Left renal cortex interstitium (tissue), 4 donors: ENCODE data around the gene SPEF2. TPM values are rescaled to one million over a fixed set of nuclear protein-coding genes. Genes with fewer than 3 reads are reported as not detected.

Source experiments
- DNase-seq, 4 donors: peaks; one replicate each; pipeline ENCODE4 v3.0.0-alpha.2; 2013; ENCODE audit warnings: low read depth in 4 of 4, low spot score in 2 of 4, missing footprints in 1 of 4
- polyA plus RNA-seq, 4 donors: library from polyadenylated mRNA; unstranded; fragments of 120-200 nt; gene quantifications; one replicate each; pipeline ENCODE4 v1.2.1, GENCODE V29; 2013; ENCODE audit not compliant: insufficient read length in 4 of 4

Gene SPEF2, protein sequence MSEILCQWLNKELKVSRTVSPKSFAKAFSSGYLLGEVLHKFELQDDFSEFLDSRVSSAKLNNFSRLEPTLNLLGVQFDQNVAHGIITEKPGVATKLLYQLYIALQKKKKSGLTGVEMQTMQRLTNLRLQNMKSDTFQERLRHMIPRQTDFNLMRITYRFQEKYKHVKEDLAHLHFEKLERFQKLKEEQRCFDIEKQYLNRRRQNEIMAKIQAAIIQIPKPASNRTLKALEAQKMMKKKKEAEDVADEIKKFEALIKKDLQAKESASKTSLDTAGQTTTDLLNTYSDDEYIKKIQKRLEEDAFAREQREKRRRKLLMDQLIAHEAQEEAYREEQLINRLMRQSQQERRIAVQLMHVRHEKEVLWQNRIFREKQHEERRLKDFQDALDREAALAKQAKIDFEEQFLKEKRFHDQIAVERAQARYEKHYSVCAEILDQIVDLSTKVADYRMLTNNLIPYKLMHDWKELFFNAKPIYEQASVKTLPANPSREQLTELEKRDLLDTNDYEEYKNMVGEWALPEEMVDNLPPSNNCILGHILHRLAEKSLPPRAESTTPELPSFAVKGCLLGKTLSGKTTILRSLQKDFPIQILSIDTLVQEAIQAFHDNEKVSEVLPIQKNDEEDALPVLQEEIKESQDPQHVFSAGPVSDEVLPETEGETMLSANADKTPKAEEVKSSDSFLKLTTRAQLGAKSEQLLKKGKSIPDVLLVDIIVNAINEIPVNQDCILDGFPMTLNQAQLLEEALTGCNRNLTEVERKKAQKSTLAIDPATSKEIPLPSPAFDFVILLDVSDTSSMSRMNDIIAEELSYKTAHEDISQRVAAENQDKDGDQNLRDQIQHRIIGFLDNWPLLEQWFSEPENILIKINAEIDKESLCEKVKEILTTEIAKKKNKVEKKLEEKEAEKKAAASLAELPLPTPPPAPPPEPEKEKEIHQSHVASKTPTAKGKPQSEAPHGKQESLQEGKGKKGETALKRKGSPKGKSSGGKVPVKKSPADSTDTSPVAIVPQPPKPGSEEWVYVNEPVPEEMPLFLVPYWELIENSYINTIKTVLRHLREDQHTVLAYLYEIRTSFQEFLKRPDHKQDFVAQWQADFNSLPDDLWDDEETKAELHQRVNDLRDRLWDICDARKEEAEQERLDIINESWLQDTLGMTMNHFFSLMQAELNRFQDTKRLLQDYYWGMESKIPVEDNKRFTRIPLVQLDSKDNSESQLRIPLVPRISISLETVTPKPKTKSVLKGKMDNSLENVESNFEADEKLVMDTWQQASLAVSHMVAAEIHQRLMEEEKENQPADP (N-terminal part only)
- 10 to 100 TPM; 33.9 to 68.3 (median 49.3) TPM for polyA plus RNA-seq

DNA sequence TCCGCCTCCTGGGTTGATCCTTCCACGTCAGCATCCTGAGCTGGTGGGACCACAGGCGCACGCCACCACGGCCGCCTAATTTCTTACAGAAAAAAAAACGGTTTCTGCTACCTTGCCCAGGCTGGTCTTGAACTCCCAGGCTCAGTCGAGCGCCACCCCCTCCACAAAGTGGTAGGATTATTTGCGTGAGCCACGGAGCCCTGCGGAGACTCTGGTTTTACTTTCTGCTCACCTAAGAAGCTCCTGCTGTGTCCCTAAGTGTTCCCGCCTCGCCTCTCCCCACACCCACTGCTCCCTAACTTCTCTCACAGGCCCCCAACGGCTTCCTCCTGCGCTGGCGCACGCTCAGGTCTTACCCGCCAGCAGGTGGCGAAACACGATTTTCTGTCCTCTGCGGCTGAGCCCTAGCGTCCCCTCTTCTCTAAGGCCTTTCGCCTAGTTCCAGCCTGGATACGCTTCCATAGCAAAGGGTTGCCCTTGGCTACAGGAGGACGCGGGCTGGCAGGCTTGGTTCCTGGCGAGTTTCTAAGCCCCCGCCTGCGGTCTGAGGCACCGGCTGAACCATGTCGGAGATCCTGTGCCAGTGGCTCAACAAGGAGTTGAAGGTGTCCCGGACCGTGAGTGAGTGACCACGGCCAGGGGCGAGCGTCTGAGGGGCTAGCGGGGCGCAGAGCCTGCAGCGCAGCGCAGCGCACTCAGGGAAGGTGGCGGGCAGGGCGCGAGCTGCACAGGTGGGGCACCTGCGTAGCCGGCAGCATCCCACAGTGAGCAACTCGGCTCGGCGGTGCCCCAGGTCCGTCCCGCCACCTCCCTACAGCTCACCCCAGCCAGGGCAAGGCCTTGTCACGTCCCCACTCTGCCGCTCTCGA, at the start of gene SPEF2:
SPEF2 (plus strand) TSS at position 429 of the 869 bp plus-strand sequence; CDS start at position 564, 135 bp downstream.
- peak; percentile 80 to 88 (median 83) for DNase-seq

- DNase-seq: no peak
Observed at GRCh38 chr5:35575578-35575977, 42.1 kb upstream of the SPEF2 start.

- DNase-seq: no peak
Observed at GRCh38 chr5:35587419-35587818, 30.2 kb upstream of the SPEF2 start.

- DNase-seq: no peak
Observed at GRCh38 chr5:35593338-35593737, 24.3 kb upstream of the SPEF2 start.

DNA sequence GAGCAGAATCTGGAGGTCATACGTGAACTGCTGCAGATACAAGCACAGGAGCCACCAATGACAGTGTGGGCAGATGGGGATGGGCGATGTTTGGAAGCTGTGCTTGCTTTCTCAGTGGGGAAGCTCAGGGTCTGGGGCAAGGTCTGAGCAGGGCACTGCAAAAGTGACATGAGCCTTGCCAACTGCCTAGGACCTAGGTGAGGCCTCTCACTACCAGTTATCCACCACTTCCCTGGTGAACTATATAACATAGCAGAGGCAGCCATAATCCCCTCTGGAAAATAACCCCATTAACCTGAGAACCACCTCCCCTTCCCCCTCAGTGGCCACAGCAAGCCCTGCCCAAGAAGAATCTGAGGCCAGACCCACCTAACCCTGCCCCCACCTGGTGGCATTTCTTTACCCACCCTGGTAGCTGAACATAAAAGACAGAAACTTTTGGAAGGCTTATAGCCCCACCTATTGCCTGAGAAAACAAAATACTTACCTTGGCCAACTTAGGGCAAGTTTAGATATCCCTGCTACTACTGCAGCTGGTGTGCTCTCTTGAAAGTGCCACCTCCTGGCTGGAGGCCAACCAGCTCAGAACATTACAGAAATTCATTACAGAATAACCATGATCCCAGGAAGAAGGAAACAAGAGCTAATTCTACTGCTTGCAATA, 18.8 kb upstream of the SPEF2 start:
- no peak for DNase-seq

DNA sequence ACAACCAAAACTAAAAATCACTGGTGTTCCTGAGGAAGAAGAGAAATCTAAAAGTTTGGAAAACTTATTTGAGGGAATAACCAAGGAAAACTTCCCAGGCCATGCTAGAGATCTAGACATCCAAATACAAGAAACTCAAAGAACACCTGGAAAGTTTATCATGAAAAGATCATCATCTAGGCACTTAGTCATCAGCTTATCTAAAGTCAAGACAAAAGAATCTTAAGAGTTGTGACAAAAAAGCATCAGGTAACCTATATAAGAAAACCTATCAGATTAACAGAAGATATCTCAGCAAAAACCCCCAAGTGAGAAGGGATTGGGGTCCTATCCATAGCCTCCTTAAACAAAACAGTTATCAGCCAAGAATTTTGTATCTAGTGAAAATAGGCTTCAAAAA, 17.1 kb upstream of the SPEF2 start:
- no peak for DNase-seq

- DNase-seq: no peak
Observed at GRCh38 chr5:35608881-35609779, 8.5 kb upstream of the SPEF2 start.

DNA sequence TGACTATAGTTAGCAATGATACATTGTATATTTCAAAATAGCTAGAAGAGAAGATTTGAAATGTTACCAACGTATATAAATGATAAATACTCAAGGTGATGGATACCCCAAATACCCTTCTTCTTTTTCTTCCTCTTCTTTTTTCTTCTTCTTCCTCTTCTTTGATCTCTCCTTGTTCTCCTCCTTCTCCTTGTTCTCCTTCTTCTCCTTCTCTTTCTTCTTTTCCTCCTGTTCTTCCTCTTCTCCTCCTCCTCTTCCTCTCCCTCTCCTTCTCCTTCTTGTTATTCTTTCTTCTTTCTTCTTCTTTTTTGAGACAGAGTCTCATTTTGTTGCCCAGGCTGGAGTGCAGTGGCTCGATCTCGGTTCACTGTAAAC, 616 bp upstream of the SPEF2 start:
- no peak for DNase-seq

DNA sequence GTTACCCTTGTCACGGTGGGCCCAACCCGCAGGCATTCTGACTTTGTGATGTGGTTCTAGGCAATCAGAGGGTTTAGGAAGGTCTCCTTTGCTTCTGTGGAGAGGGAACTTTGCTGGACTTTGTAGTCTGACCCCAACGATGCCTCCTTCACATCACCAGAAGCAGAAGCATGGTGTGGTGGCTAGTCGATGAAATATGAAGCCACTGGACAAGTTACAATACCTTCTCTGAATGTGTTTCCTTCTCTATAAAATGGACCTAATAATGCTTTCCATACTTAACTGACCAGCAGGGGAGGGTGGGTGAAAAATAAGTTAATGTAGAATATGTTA, 607 bp downstream of the SPEF2 start:
- DNase-seq: peak in 3 of 4 donors; percentile 4 to 25 (median 11)

- DNase-seq: no peak
Observed at GRCh38 chr5:35618781-35619180, 1.1 kb downstream of the SPEF2 start.

- no peak for DNase-seq
Observed at GRCh38 chr5:35622974-35623373, 5.3 kb downstream of the SPEF2 start.

DNA sequence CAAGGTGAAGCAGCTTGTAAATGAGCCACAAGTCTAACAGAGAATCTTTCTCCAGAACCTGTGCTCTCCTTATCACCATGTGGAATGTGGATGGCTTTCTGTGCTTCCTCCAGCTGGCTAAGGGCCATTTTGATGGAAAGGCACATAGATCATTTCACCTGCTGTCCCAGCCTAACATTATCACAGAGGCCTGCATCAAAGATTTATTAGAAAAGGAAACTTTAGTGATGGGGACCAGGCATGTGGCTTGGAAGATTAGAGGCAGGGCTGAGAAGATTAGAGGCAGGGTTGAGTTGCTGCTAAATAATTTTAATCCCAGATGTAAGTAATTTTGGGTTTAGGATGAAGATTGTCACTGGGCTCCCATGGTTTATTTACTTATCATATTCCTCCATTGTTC, 6.3 kb downstream of the SPEF2 start:
- no peak for DNase-seq

- no peak for DNase-seq
Observed at GRCh38 chr5:35626108-35626507, 8.4 kb downstream of the SPEF2 start.

GRCh38 chr5:35626553-35626952, 8.9 kb downstream of the SPEF2 start:
- no peak for DNase-seq

DNA sequence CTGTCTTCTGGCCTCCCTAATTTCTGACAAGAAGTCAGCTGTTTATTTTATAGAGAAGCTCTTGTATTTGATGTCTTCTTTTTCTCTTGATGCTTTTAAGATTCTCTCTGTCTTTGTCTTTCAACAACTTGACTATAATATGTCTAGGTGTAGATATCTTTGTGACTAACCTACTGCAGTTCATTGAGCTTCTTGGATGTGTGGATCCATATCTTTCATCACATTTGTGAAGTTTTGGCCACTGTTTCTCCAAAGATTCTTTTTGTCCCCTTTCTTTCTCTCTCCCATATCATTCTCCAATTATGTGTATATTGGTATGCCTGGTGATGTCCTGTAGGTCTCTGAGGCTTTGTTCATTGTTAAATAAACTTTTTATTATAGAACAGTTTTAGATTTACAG, 16.7 kb downstream of the SPEF2 start:
- DNase-seq: no peak

- no peak for DNase-seq
Observed at GRCh38 chr5:35640623-35641022, 23.0 kb downstream of the SPEF2 start.

DNA sequence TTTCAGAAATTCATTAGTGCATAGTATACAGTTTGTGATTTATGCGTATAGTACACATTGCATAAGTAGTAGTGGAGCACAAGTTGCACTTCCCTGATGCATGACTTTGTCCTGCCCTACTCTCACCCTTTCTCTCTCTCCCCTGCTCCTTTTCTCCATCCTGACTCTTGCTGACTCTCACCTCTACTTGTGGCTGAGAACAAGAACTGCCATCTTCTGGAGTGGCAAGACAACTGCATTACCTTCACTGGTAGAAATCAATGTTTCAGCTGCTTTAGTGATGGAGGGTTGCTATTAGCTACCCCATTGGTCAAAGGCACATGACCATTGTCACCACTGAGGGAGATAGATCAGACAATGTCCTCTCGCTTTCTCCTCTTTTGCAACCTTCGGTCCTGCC, 26.9 kb downstream of the SPEF2 start:
- DNase-seq: no peak

GRCh38 chr5:35647128-35647527, 29.5 kb downstream of the SPEF2 start:
- DNase-seq: no peak
